GM19395 (cell line): ENCODE measurements around the gene ASIC2.

Experiments
- ATAC-seq: cut with Tn5 transposase; IDR thresholded peaks from one replicate; pipeline ENCODE4 v1.9.1; 2021; ENCODE audit warnings: mild to moderate bottlenecking, moderate library complexity; ENCODE audit not compliant: unreplicated experiment

Gene ASIC2

DNA sequence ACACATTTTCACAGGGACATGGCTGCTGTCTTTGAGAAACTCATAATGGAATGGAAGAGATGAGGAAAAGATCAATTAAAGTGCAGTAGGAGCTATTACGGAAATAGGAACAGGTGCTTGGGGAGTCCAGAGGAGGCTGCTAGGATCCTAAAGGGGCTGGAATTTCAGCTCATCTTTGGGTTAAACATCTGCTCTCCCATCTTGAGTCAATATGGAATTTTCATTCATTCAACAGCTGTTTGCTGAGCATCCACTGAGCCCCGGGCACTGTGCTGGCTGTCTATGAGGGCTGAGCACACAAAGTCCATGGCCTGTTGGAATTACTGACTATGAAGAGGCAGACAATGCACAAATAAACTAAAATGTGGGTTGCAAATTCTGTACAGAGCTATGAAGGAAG lies 47.9 kb downstream of the ASIC2 start:
- no peak for ATAC-seq

DNA sequence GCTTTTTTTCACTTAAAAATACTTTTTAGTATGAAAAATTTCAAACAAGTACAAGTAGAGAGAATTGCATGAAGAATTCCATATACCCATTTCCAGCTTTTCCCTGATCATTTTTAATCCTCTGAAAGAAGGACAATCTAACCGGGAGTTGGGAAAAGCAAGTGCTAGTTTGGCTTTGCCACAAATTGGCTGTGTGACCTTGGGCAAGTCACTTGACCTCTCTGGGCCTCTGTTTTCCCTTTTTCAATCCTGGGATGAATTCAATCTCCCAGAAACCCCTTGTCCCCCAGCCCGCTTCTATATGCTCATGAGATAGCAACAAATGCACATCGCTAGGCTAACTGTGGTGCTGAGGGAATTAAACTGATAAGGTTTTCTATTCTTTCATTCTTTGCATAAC lies 49.4 kb downstream of the ASIC2 start:
- ATAC-seq, result no peak

- no peak for ATAC-seq
Observed at GRCh38 chr17:33242375-33243124, 50.5 kb downstream of the ASIC2 start.

DNA sequence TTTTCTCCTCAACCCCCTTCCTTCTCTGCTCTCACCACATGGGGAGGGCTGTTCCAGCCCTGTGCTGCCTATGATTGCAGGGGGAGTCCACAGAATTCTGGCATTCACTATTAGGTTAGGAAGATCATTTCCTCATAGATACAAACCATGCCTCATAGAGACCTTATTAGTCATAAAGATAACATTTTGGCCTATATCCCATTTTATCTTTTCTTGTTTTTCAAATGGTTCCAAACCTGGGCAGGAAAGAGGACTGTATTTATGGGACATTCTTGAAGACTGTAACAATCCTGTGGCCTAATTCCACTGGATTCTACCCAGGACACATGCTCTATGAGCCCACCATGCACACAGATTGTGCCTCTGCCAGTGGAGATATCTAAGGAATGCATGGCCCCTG lies 51.7 kb downstream of the ASIC2 start:
- ATAC-seq, result no peak

DNA sequence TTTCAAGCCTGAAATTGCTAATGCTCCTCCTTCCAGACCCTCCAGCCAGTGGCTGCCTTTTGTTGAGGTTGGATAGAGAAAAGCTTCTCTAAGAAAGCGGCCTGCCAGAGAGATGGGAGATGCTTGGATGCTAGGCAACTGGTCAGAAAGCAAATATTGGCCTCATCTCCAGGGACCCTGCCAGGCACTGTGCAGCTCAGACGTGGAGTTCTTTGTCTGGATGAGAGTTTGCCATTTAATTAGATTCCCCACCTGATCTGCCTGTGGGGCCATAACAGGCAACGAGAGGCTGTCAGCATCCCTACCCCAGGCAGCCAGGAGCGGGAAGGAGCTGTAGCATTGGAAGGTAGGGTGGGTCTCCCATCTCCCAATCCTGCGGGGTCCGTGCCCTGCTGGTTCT lies 52.7 kb downstream of the ASIC2 start:
- no peak for ATAC-seq

- no peak for ATAC-seq
Observed at GRCh38 chr17:33239702-33240101, 53.4 kb downstream of the ASIC2 start.

- ATAC-seq, result no peak
Observed at GRCh38 chr17:33234930-33235685, 58.0 kb downstream of the ASIC2 start.

- no peak for ATAC-seq
Observed at GRCh38 chr17:33234233-33234632, 58.9 kb downstream of the ASIC2 start.

GRCh38 chr17:33233811-33234177 lies 59.3 kb downstream of the ASIC2 start:
- ATAC-seq, result no peak

DNA sequence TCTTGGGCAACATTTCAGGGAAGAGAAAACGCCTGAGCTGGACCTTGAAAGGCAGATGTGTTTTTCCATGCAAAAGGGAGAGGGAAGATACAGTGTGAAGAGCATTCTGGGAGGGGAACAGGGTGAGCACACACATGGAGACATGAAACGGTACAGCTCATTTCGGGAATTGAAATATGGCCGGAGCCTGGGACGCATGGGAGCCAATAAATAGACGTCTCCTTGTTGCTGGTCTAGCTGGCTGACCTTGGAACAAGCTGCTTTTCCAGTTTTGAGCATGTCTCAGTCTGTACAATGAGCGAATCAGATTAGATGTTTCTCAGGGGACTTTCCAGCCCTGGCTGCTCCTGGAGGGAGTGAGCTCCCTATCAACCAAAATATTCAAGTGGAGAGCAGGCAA lies 63.6 kb downstream of the ASIC2 start:
- no peak for ATAC-seq

DNA sequence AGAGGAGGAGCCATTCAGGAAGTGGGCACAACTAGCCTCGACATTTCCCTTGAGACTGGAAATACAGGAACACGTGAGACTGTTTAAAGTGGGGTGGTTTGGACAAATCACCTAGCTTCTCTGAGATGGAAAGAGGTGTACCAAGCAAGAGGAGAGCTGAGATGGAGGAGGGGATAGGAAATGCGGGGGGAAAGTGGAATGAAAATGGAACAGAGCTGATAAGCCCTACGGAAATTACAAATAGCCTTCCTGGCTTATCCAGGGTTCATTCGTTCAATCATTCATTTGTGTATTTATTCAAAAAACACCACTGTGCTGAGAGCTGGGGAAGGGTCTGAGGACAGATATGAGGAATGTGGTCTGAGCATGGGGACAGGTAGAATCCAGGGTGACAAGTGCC lies 64.1 kb downstream of the ASIC2 start:
- ATAC-seq, result no peak

DNA sequence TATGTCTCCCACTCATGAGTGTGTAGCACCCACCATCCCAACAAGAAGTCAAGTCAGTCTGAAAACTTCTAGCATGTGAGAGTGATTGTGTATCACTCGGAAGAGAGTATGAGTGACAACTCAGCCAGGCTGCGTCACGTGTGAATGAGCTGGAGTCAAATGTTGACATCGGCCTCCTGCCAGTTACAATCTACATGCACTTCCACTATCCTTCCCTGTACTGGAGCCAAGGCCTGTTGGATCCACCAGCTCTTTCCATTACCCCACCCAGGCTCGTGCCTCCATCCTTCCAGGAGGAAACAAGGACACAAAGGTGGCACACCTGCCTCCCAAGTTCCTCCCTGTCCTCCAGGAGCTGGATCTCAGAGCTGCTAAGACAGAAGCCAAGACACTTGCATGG lies 64.5 kb downstream of the ASIC2 start:
- no peak for ATAC-seq

- no peak for ATAC-seq
Observed at GRCh38 chr17:33227911-33228310, 65.2 kb downstream of the ASIC2 start.

DNA sequence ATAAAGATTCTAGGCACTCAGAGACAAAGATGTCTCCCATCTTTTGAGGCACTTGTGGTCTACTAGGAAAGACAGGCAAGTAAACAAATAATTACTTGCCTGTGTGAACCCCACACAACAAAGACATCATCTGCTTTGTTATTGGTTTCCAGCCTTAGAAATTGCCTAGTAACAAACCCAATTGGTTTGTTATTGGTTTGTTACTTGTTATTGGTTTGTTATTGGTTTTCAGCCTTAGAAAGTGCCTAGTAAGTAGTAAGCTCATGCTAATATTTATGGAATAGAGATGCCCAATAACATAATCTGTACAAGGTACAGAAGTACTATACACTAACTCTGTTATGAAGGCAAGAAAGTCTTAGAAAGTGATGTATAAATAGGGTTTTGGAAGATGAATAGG lies 67.1 kb downstream of the ASIC2 start:
- ATAC-seq, result no peak

DNA sequence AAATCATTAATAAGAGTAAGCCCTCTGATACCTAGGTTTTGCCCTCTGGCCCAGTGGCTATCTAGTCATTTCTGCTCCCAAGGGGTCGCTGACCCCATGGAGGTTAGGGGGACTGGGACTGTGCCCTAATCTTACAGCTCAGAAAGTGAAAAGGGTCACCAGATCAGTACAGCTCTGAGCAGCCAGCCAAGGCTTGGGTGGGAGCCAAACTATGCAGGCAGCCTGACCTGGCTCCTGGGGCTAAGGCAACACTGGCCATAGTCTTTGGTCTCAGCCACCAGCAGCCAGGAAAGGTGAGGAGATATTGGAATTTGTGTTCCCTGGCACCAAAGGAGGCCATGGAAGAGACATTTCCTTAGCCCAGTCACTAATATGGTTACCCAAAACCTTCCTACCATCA lies 67.6 kb downstream of the ASIC2 start:
- ATAC-seq, result no peak

DNA sequence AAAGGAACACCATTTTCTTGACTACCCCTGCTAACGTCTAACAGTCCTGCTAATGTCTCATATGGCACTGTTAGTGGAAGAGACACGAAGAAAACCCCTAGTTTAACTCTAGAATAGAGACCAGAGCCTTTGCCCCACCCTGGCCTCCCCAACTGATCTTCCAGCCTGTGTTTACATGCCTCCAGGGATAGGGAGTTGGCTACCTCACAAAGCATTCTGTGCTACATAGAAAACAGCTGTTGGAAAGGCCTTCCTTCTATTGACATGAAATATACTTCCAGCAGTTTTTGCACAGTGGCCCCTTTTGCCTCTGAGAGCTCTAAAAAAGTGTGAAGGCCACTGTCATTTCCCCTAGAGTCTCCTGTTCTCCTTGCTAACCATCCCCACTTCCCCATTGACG lies 73.1 kb downstream of the ASIC2 start:
- ATAC-seq, result no peak

- no peak for ATAC-seq
Observed at GRCh38 chr17:33218698-33219601, 74.1 kb downstream of the ASIC2 start.

DNA sequence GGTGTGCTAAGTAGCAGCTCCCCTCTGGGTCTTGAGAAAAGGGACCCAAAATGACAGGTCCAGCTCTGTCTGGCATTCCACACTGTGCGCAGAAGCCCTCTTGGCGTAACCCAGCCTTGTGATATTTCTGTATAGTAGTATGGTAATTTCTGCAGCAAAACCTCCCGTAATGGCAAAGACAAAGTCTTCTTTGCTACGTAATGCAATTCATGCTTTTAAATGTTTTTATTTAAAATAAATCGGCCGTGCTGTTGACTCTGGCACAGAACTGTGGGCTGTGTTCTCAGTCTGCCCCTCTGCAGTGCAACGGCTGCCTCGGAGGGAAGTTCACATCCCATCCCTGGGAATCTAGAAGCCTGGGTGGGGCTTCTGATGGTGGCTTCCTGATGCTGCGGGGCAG lies 75.2 kb downstream of the ASIC2 start:
- no peak for ATAC-seq

DNA sequence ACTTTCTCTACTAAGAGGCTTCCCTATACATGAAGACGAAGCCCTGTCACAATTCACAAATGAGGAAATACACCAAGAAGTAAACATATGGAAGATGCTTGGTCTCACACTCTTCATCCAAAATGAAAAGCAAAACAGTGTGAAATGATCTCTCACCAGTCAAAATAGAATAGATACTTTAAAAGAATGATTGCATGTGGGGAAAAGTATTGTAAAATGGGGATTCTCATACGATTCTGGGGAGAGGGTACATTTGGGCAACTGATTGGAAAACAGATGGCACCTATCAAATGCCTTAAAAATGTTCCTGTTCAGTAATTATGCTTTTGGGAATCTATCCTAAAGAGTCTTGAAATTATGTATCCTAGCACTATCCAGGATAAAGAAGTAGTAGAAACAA lies 78.1 kb downstream of the ASIC2 start:
- no peak for ATAC-seq

DNA sequence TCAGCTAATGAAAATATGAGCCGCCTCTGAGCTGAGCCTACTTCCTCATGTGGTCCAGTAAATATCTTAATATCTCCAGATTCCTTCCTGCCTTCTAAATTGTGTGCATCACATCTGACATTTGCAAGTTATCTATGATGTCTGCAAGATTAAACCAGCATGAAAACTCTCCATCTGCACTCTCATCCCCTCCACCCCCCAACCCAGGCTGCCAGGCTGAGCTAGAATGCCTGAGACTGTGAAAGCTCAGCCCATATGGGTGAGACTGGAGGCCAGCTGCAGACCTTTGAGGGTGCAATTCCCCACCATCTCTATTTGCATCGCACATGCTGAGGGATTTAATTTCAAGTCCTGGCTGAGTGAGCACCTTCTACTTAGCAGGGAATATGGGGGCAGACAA lies 82.8 kb downstream of the ASIC2 start:
- no peak for ATAC-seq

DNA sequence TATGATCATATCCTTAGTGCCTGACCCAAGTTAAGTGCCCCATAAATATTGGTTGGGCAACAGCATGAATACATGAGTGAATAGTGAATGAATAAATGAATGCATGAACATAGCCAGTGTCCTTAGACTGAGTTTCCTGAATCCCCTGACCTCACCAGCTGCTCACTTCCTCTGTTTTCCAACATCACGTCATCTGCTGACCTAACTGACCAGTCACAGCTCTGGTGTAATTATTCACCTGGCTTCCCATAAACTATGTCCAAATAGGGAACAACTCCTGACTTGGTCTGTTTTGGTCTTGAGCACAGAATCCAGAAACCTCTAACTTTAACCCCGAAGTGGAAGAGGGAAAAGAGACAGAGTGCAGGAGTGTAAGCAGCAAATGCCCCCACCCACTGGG lies 83.4 kb downstream of the ASIC2 start:
- ATAC-seq, result no peak

- no peak for ATAC-seq
Observed at GRCh38 chr17:33207231-33207630, 85.9 kb downstream of the ASIC2 start.
